Neural progenitor cell (in vitro differentiated cells): ENCODE data around the gene PACRG.

ENCODE experiments used
- CTCF ChIP-seq: fragments of 200-600 bp; sonication (generic); IDR thresholded peaks from 2 replicates; pipeline ENCODE4 v1.5.1; 2017; ENCODE audit warnings: antibody characterized with exemption, mild to moderate bottlenecking
- EZH2 ChIP-seq: fragments of 200-600 bp; sonication (generic); IDR thresholded peaks from 2 replicates; pipeline ENCODE4 v1.6.1; 2017; ENCODE audit warnings: antibody characterized with exemption, mild to moderate bottlenecking, moderate library complexity
- EZH2phosphoT487 ChIP-seq: fragments of 200-600 bp; sonication (generic); IDR thresholded peaks from 2 replicates; pipeline ENCODE4 v1.6.1; 2017; ENCODE audit warnings: antibody characterized with exemption

- TF ChIP-seq CTCF (no peak), EZH2 (no peak), EZH2phosphoT487 (no peak)
These were observed 531.9 kb downstream of the PACRG start for GRCh38 chr6:163259689-163260088.
